Mesodermal cell (in vitro differentiated cells): ENCODE data around the gene DDX59.
"Not testable (repeated sequence)": the region's sequence is repeated elsewhere in the genome, so short reads cannot be mapped to it uniquely, and the experiment has no call there.

Experiments used
- H3K27ac ChIP-seq: 2 replicates; pipeline ENCODE4 v1.7.0; 2013; ENCODE audit warnings: mild to moderate bottlenecking, low read depth, low read length, moderate library complexity; ENCODE audit not compliant: severe bottlenecking
- H3K36me3 ChIP-seq: 2 replicates; pipeline ENCODE4 v1.7.1; 2013; ENCODE audit warnings: mild to moderate bottlenecking, low read length, moderate library complexity; ENCODE audit not compliant: control insufficient read depth, insufficient read depth
- H3K4me1 ChIP-seq: one replicate; pipeline ENCODE4 v1.7.1; 2013; ENCODE audit warnings: mild to moderate bottlenecking, low read length; ENCODE audit not compliant: insufficient read depth, control insufficient read depth, poor library complexity, severe bottlenecking
- H3K4me3 ChIP-seq: 2 replicates; pipeline ENCODE4 v1.7.0; 2013; ENCODE audit warnings: low read length, control low read depth, mild to moderate bottlenecking; ENCODE audit not compliant: insufficient read depth, poor library complexity, severe bottlenecking; ENCODE audit errors: extremely low read depth
- H3K9me3 ChIP-seq: 2 replicates; pipeline ENCODE4 v1.7.1; 2013; ENCODE audit warnings: mild to moderate bottlenecking, low read length, moderate library complexity; ENCODE audit not compliant: control insufficient read depth
- WGBS, 2 experiments: methylation state at CpG; one replicate each; pipeline ENCODE4 v1.1.5; 2013; ENCODE audit warnings: missing lambda C conversion rate in 2 of 2; ENCODE audit not compliant: insufficient coverage in 2 of 2; 5-methylcytosine and 5-hydroxymethylcytosine counted together

The DDX59 gene

DNA sequence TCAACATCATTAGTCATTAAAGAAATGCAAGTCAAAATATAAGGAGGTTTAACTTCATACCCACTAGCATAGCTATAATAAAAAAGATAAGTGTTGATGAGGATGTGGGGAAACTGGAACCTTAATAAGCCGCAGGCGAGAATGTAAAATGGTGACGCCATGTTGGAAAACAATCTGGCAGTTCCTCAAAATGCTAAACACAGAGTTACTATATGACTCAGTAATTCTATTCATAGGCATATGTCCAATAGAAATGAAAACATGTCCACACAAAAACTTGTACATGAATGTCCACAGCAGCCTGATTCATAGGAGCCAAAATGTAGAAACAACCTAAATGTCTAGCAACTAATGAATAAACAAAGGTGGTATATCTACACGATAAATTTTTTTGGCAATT is 23.2 kb downstream of the DDX59 start:
- no peaks in the 10 kb centered on the region for H3K9me3 ChIP-seq
- no peak overlapping the region for H3K4me3 ChIP-seq
- WGBS, 2 experiments, result no CpG with 5 or more reads among the region's 4 CpGs
- peaks cover 40% of the 10 kb centered on the region for H3K36me3 ChIP-seq
- peaks cover 9% of the 10 kb centered on the region for H3K4me1 ChIP-seq
- H3K27ac ChIP-seq, result no peak overlapping the region

- Histone ChIP-seq H3K27ac (no peak overlapping the region), H3K36me3 (peaks cover 28% of the 10 kb centered on the region), H3K9me3 (no peaks in the 10 kb centered on the region), H3K4me1 (peaks cover 14% of the 10 kb centered on the region), H3K4me3 (no peak overlapping the region)
Measured at GRCh38 chr1:200644021-200644420, 25.7 kb downstream of the DDX59 start.

GRCh38 chr1:200642481-200642880 is 27.2 kb downstream of the DDX59 start:
- no peak overlapping the region for H3K4me3 ChIP-seq
- H3K9me3 ChIP-seq, result no peaks in the 10 kb centered on the region
- peaks cover 14% of the 10 kb centered on the region for H3K4me1 ChIP-seq
- 85% methylated on average over 3 of the region's 6 CpGs; no CpG with 5 or more reads in 1 of the 2 experiments for WGBS, 2 experiments
- peaks cover 15% of the 10 kb centered on the region for H3K36me3 ChIP-seq
- H3K27ac ChIP-seq, result peak overlapping the region; percentile 32

DNA sequence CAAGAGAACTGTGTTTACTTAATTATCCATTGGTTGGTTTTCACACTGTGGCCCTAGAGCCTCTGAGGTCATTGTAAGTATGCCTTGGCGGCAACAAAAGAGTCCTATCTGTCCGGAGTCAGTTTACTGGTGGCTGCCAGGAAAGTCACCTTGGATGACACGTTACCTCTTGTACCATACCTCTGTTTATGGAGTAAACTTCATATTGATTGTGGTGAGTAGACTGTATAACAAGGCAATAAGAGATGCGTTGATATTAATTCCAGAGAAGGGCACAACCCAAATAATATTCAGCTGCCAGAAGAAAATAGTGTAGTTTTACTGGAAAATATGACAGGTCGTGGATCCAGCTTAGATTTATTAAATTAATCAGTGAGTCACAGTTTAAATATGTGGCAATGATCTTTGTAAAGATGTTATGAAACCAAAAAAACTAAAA is 28.7 kb downstream of the DDX59 start:
- H3K4me3 ChIP-seq, result no peak overlapping the region
- no peak overlapping the region for H3K27ac ChIP-seq
- no peaks in the 10 kb centered on the region for H3K9me3 ChIP-seq
- 79 to 86% methylated on average over 2 to 3 of the region's 5 CpGs for WGBS, 2 experiments
- H3K36me3 ChIP-seq, result peaks cover 5% of the 10 kb centered on the region
- H3K4me1 ChIP-seq, result peaks cover 14% of the 10 kb centered on the region

- H3K27ac ChIP-seq, result peak overlapping the region; percentile 0
- no peak overlapping the region for H3K4me3 ChIP-seq
- no CpG with 5 or more reads among the region's 4 CpGs for WGBS, 2 experiments
- peaks cover 3% of the 10 kb centered on the region for H3K36me3 ChIP-seq
- H3K9me3 ChIP-seq, result no peaks in the 10 kb centered on the region
- peaks cover 14% of the 10 kb centered on the region for H3K4me1 ChIP-seq
Measured at GRCh38 chr1:200640373-200640962, 29.2 kb downstream of the DDX59 start.

DNA sequence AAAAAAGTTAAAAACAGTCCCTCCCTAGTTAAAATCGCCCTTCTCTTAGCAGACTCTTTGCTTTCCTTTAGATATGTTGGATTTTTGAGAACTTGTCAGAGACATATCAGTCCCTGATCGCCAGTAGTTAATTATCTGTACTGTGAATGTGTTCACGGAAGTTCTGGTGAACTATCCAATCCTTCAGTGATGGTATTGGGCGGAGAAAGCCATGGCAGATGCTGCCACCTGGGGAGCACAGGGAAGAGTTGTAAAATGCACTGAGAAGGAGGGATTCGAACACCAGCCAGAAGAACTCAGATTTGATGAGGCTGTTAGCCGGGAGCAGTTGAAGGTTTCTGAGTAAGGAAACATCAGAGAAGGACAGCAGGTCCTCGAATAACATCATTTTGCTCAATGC is 31.6 kb downstream of the DDX59 start:
- H3K36me3 ChIP-seq, result no peaks in the 10 kb centered on the region
- no peaks in the 10 kb centered on the region for H3K9me3 ChIP-seq
- H3K4me3 ChIP-seq, result no peak overlapping the region
- no peak overlapping the region for H3K27ac ChIP-seq
- WGBS, 2 experiments, result 87 to 89% methylated on average over 6 to 7 of the region's 7 CpGs
- H3K4me1 ChIP-seq, result peaks cover 13% of the 10 kb centered on the region

DNA sequence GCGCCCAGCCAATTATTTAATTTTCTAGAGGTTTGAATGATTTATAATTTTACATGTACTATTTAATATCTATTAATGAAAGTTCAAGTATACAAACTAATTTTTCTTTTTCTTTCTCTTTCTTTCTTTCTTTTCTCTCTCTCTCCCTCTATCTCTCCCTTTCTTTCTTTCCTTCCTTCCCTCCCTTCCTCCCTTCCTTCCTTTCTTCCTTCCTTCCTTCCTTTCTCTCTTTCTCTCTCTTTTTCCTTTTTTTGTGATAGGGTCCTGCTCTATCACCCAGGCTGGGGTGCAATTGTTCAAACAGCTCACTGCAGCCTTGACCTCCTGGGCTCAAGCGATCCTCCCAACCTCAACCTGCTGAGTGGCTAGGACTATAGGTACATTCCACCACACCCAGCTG is 33.0 kb downstream of the DDX59 start:
- WGBS, 2 experiments, result 82 to 100% methylated on average over 1 of the region's 2 CpGs
- Histone ChIP-seq H3K36me3 (no peaks in the 10 kb centered on the region), H3K9me3 (no peaks in the 10 kb centered on the region), H3K4me1 (peaks cover 5% of the 10 kb centered on the region), H3K27ac (no peak overlapping the region), H3K4me3 (no peak overlapping the region)

GRCh38 chr1:200634261-200635122 is 35.2 kb downstream of the DDX59 start:
- WGBS, 2 experiments, result no CpG with 5 or more reads among the region's 2 CpGs
- Histone ChIP-seq H3K9me3 (no peaks in the 10 kb centered on the region), H3K4me3 (no peak overlapping the region), H3K36me3 (no peaks in the 10 kb centered on the region), H3K4me1 (no peaks in the 10 kb centered on the region), H3K27ac (no peak overlapping the region)

GRCh38 chr1:200631375-200631774 is 38.3 kb downstream of the DDX59 start:
- H3K36me3 ChIP-seq, result no peaks in the 10 kb centered on the region
- no peaks in the 10 kb centered on the region for H3K9me3 ChIP-seq
- no peak overlapping the region for H3K27ac ChIP-seq
- WGBS, 2 experiments, result 100% methylated on average over 1 of the region's 1 CpG
- no peaks in the 10 kb centered on the region for H3K4me1 ChIP-seq
- no peak overlapping the region for H3K4me3 ChIP-seq

DNA sequence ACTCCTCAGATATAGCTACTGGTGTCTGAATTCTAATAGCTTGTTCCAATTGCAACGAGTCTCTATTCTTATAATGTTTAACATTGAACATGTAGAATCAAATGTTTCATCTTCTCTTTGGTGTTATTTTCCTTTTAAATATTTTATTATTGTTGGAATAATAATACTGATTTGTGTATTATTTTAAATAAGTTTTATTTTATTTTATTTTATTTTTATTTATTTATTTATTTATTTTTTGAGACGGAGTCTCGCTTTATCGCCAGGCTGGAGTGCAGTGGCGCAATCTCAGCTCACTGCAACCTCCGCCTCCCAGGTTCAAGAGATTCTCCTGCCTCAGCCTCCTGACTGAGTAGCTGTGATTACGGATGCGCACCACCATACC is 39.2 kb downstream of the DDX59 start:
- not testable (repeated sequence) for H3K9me3 ChIP-seq, H3K4me3 ChIP-seq, H3K4me1 ChIP-seq, H3K27ac ChIP-seq, H3K36me3 ChIP-seq
- WGBS, 2 experiments, result 93 to 100% methylated on average over 1 to 6 of the region's 8 CpGs

DNA sequence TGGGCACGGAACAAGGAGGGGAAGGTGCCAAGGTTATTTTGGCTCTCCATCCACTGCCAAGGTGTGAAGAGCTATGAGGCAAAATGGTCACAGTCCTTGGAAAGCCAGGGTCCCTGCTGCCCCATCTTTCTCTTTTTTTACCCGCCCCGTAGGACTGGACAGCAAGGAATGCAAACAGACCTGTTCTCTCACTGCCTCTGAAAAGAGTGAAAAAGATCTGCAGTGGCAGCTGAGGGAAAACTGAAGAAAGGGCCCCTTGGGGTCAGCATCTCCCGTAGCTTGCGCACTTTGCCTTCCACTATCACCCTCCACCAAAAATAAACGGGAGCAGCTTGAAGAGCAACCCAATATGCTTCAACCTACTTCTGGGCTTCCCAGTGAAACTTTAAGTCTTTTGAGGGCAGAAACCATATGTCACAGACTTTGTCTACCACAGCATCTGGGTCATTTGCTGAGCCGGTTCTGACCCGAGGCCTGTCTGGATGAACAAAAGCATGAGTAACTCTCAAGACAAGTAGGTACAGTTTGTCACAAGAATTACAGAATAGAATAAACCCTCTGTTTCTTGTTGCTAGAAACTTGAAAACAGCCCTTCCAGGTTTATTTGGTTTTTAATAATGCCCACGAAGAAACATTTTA is 39.7 kb downstream of the DDX59 start:
- WGBS, 2 experiments, result 86 to 92% methylated on average over 5 to 6 of the region's 9 CpGs
- Histone ChIP-seq H3K4me3 (no peak overlapping the region), H3K27ac (no peak overlapping the region), H3K36me3 (no peaks in the 10 kb centered on the region), H3K4me1 (peaks cover 4% of the 10 kb centered on the region), H3K9me3 (no peaks in the 10 kb centered on the region)
